HEK293 (cell line): ENCODE data around the gene MAPK9.

Source experiments
- HOXA7 ChIP-seq: sonication (generic); formaldehyde crosslinking; IDR thresholded peaks from 2 replicates; pipeline ENCODE4 v1.8.1; 2022; ENCODE audit warnings: missing genetic modification reagents, borderline replicate concordance
- IKZF3 ChIP-seq: fragments of 450-650 bp; IDR thresholded peaks from 2 replicates; pipeline ENCODE4 v1.5.0; 2018; ENCODE audit warnings: missing biosample characterization, mild to moderate bottlenecking, missing genetic modification characterization, moderate library complexity
- MYNN ChIP-seq: fragments of 450-650 bp; formaldehyde crosslinking; IDR thresholded peaks from 2 replicates; pipeline ENCODE4 v1.5.1; 2016; ENCODE audit warnings: missing biosample characterization, missing genetic modification characterization, borderline replicate concordance
- SCRT2 ChIP-seq: fragments of 450-650 bp; formaldehyde crosslinking; IDR thresholded peaks from 2 replicates; pipeline ENCODE4 v1.5.1; 2016; ENCODE audit warnings: missing biosample characterization, missing genetic modification characterization
- SETDB1 ChIP-seq: IDR thresholded peaks from one replicate; pipeline ENCODE4 v1.6.1; 2017; ENCODE audit warnings: mild to moderate bottlenecking, low read length, moderate library complexity, mixed read lengths; ENCODE audit not compliant: insufficient read length
- YY2 ChIP-seq: fragments of 450-650 bp; formaldehyde crosslinking; IDR thresholded peaks from 2 replicates; pipeline ENCODE4 v1.5.1; 2016; ENCODE audit warnings: missing biosample characterization, missing genetic modification characterization
- ZBTB1 ChIP-seq: fragments of 450-650 bp; formaldehyde crosslinking; IDR thresholded peaks from 2 replicates; pipeline ENCODE4 v1.5.1; 2016; ENCODE audit warnings: missing biosample characterization, missing genetic modification characterization
- ZBTB8A ChIP-seq: fragments of 450-650 bp; formaldehyde crosslinking; IDR thresholded peaks from 2 replicates; pipeline ENCODE4 v1.5.1; 2016; ENCODE audit warnings: missing biosample characterization, missing genetic modification characterization
- ZFP69B ChIP-seq: fragments of 450-650 bp; formaldehyde crosslinking; IDR thresholded peaks from 2 replicates; pipeline ENCODE4 v1.5.1; 2016; ENCODE audit warnings: missing biosample characterization, missing genetic modification characterization
- ZNF146 ChIP-seq: fragments of 450-650 bp; formaldehyde crosslinking; IDR thresholded peaks from 2 replicates; pipeline ENCODE4 v1.5.1; 2016; ENCODE audit warnings: missing biosample characterization, missing genetic modification characterization
- ZNF157 ChIP-seq: fragments of 450-650 bp; formaldehyde crosslinking; IDR thresholded peaks from 2 replicates; pipeline ENCODE4 v1.5.1; 2016; ENCODE audit warnings: missing biosample characterization, missing genetic modification characterization
- ZNF214 ChIP-seq: fragments of 450-650 bp; formaldehyde crosslinking; IDR thresholded peaks from 2 replicates; pipeline ENCODE4 v1.5.1; 2017; ENCODE audit warnings: missing biosample characterization, mild to moderate bottlenecking, missing genetic modification characterization, borderline replicate concordance
- ZNF24 ChIP-seq: fragments of 450-650 bp; formaldehyde crosslinking; IDR thresholded peaks from 2 replicates; pipeline ENCODE4 v1.5.1; 2016; ENCODE audit warnings: missing biosample characterization, missing genetic modification characterization
- ZNF423 ChIP-seq: fragments of 450-650 bp; formaldehyde crosslinking; IDR thresholded peaks from 2 replicates; pipeline ENCODE4 v1.5.1; 2016; ENCODE audit warnings: missing biosample characterization, missing genetic modification characterization
- ZNF558 ChIP-seq: fragments of 450-650 bp; formaldehyde crosslinking; IDR thresholded peaks from 2 replicates; pipeline ENCODE4 v1.5.1; 2016; ENCODE audit warnings: missing biosample characterization, missing genetic modification characterization
- ZNF596 ChIP-seq: fragments of 450-650 bp; IDR thresholded peaks from 2 replicates; pipeline ENCODE4 v1.5.0; 2018; ENCODE audit warnings: missing biosample characterization, mild to moderate bottlenecking, missing genetic modification characterization, moderate library complexity
- ZNF777 ChIP-seq: fragments of 450-650 bp; formaldehyde crosslinking; IDR thresholded peaks from 2 replicates; pipeline ENCODE4 v1.5.1; 2017; ENCODE audit warnings: missing biosample characterization, missing genetic modification characterization, borderline replicate concordance
- ZNF791 ChIP-seq: fragments of 450-650 bp; formaldehyde crosslinking; IDR thresholded peaks from 2 replicates; pipeline ENCODE4 v1.5.1; 2016; ENCODE audit warnings: missing biosample characterization, missing genetic modification characterization
- TF ChIP-seq, protein P1 (sequence below): fragments of 450-650 bp; formaldehyde crosslinking; IDR thresholded peaks from 2 replicates; pipeline ENCODE4 v1.5.1; 2016; ENCODE audit warnings: missing biosample characterization, missing genetic modification characterization, borderline replicate concordance
- TF ChIP-seq, protein P2 (sequence below): fragments of 450-650 bp; formaldehyde crosslinking; IDR thresholded peaks from 2 replicates; pipeline ENCODE4 v1.5.1; 2017; ENCODE audit warnings: missing biosample characterization, missing genetic modification characterization
- TF ChIP-seq, protein P3 (sequence below): fragments of 450-650 bp; formaldehyde crosslinking; IDR thresholded peaks from 2 replicates; pipeline ENCODE4 v1.5.1; 2016; ENCODE audit warnings: missing biosample characterization, missing genetic modification characterization
- TF ChIP-seq, protein P4 (sequence below): fragments of 450-650 bp; formaldehyde crosslinking; IDR thresholded peaks from 2 replicates; pipeline ENCODE4 v1.5.1; 2016; ENCODE audit warnings: missing biosample characterization, missing genetic modification characterization
- TF ChIP-seq, protein P5 (sequence below): fragments of 450-650 bp; formaldehyde crosslinking; IDR thresholded peaks from 2 replicates; pipeline ENCODE4 v1.5.1; 2016; ENCODE audit warnings: missing biosample characterization, missing genetic modification characterization
- TF ChIP-seq, protein P6 (sequence below): fragments of 450-650 bp; formaldehyde crosslinking; IDR thresholded peaks from 2 replicates; pipeline ENCODE4 v1.5.1; 2017; ENCODE audit warnings: missing biosample characterization, mild to moderate bottlenecking, missing genetic modification characterization, moderate library complexity
- TF ChIP-seq, protein P7 (sequence below): fragments of 450-650 bp; formaldehyde crosslinking; IDR thresholded peaks from 2 replicates; pipeline ENCODE4 v1.5.1; 2016; ENCODE audit warnings: missing biosample characterization, missing genetic modification characterization

MAPK9 gene

DNA sequence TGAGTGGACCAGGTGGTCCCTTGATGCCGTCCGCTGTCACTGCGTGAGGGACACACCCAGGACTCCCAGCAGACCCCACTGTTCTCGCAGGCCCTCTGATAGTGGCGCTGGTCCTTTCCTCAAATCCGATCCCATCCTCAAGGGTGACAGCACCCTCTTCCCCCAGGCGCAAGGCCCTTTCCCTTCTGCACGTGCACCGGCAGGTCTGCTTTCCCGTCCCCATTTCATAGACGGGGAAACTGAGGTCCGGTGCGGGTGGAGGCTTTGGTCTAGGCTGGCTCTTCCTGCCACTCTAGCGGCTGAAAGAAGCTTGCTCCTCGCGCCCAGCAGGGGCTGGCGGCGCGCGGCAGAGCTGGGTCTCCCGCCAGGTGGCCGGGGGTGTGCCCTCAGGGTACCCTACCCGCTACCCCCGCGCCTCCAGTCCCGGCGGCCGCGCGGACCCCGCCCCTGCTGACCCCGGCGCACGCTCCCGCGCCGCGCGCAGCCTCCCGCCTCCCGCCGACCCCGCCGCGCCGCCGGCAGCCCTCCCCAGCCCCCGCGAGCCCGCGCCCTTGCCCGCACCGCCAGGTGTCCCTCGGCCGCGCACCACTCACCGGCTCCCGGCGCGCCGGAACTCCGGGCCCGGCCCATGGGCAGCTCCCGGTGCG, 83.3 kb downstream of the MAPK9 start (continued):
- TF ChIP-seq, protein P1, sequence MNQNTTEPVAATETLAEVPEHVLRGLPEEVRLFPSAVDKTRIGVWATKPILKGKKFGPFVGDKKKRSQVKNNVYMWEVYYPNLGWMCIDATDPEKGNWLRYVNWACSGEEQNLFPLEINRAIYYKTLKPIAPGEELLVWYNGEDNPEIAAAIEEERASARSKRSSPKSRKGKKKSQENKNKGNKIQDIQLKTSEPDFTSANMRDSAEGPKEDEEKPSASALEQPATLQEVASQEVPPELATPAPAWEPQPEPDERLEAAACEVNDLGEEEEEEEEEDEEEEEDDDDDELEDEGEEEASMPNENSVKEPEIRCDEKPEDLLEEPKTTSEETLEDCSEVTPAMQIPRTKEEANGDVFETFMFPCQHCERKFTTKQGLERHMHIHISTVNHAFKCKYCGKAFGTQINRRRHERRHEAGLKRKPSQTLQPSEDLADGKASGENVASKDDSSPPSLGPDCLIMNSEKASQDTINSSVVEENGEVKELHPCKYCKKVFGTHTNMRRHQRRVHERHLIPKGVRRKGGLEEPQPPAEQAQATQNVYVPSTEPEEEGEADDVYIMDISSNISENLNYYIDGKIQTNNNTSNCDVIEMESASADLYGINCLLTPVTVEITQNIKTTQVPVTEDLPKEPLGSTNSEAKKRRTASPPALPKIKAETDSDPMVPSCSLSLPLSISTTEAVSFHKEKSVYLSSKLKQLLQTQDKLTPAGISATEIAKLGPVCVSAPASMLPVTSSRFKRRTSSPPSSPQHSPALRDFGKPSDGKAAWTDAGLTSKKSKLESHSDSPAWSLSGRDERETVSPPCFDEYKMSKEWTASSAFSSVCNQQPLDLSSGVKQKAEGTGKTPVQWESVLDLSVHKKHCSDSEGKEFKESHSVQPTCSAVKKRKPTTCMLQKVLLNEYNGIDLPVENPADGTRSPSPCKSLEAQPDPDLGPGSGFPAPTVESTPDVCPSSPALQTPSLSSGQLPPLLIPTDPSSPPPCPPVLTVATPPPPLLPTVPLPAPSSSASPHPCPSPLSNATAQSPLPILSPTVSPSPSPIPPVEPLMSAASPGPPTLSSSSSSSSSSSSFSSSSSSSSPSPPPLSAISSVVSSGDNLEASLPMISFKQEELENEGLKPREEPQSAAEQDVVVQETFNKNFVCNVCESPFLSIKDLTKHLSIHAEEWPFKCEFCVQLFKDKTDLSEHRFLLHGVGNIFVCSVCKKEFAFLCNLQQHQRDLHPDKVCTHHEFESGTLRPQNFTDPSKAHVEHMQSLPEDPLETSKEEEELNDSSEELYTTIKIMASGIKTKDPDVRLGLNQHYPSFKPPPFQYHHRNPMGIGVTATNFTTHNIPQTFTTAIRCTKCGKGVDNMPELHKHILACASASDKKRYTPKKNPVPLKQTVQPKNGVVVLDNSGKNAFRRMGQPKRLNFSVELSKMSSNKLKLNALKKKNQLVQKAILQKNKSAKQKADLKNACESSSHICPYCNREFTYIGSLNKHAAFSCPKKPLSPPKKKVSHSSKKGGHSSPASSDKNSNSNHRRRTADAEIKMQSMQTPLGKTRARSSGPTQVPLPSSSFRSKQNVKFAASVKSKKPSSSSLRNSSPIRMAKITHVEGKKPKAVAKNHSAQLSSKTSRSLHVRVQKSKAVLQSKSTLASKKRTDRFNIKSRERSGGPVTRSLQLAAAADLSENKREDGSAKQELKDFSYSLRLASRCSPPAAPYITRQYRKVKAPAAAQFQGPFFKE (tag by site-specific recombination): 0 out of 2 replicates have a peak, but pooled peaks have one; percentile 43
- TF ChIP-seq YY2 (tag by site-specific recombination) (no peak), ZBTB8A (tag by site-specific recombination) (peak; percentile 65), HOXA7 (CRISPR knock-in tag) (no peak), ZNF596 (tag by site-specific recombination) (0 out of 2 replicates have a peak, but pooled peaks have one; percentile 8), ZNF214 (tag by site-specific recombination) (no peak), ZNF146 (no peak), ZNF24 (tag by site-specific recombination) (no peak), MYNN (tag by site-specific recombination) (no peak), SCRT2 (no peak), ZNF777 (tag by site-specific recombination) (0 out of 2 replicates have a peak, but pooled peaks have one; percentile 51), SETDB1 (no peak), ZBTB1 (tag by site-specific recombination) (peak; percentile 57; the same call in 1 of the 2 replicates), ZNF157 (tag by site-specific recombination) (no peak), IKZF3 (tag by site-specific recombination) (no peak), ZFP69B (no peak), ZNF558 (tag by site-specific recombination) (no peak), ZNF791 (tag by site-specific recombination) (no peak), ZNF423 (tag by site-specific recombination) (0 out of 2 replicates have a peak, but pooled peaks have one; percentile 20)
- TF ChIP-seq, protein P2, sequence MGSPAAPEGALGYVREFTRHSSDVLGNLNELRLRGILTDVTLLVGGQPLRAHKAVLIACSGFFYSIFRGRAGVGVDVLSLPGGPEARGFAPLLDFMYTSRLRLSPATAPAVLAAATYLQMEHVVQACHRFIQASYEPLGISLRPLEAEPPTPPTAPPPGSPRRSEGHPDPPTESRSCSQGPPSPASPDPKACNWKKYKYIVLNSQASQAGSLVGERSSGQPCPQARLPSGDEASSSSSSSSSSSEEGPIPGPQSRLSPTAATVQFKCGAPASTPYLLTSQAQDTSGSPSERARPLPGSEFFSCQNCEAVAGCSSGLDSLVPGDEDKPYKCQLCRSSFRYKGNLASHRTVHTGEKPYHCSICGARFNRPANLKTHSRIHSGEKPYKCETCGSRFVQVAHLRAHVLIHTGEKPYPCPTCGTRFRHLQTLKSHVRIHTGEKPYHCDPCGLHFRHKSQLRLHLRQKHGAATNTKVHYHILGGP: no peak
- TF ChIP-seq, protein P3, sequence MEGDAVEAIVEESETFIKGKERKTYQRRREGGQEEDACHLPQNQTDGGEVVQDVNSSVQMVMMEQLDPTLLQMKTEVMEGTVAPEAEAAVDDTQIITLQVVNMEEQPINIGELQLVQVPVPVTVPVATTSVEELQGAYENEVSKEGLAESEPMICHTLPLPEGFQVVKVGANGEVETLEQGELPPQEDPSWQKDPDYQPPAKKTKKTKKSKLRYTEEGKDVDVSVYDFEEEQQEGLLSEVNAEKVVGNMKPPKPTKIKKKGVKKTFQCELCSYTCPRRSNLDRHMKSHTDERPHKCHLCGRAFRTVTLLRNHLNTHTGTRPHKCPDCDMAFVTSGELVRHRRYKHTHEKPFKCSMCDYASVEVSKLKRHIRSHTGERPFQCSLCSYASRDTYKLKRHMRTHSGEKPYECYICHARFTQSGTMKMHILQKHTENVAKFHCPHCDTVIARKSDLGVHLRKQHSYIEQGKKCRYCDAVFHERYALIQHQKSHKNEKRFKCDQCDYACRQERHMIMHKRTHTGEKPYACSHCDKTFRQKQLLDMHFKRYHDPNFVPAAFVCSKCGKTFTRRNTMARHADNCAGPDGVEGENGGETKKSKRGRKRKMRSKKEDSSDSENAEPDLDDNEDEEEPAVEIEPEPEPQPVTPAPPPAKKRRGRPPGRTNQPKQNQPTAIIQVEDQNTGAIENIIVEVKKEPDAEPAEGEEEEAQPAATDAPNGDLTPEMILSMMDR (tag by site-specific recombination): peak; percentile 47; the same call in 1 of the 2 replicates
- TF ChIP-seq, protein P4, sequence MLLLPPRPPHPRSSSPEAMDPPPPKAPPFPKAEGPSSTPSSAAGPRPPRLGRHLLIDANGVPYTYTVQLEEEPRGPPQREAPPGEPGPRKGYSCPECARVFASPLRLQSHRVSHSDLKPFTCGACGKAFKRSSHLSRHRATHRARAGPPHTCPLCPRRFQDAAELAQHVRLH (tag by site-specific recombination): peak; percentile 90
- TF ChIP-seq, protein P5, sequence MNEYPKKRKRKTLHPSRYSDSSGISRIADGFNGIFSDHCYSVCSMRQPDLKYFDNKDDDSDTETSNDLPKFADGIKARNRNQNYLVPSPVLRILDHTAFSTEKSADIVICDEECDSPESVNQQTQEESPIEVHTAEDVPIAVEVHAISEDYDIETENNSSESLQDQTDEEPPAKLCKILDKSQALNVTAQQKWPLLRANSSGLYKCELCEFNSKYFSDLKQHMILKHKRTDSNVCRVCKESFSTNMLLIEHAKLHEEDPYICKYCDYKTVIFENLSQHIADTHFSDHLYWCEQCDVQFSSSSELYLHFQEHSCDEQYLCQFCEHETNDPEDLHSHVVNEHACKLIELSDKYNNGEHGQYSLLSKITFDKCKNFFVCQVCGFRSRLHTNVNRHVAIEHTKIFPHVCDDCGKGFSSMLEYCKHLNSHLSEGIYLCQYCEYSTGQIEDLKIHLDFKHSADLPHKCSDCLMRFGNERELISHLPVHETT (tag by site-specific recombination): no peak
- TF ChIP-seq, protein P6, sequence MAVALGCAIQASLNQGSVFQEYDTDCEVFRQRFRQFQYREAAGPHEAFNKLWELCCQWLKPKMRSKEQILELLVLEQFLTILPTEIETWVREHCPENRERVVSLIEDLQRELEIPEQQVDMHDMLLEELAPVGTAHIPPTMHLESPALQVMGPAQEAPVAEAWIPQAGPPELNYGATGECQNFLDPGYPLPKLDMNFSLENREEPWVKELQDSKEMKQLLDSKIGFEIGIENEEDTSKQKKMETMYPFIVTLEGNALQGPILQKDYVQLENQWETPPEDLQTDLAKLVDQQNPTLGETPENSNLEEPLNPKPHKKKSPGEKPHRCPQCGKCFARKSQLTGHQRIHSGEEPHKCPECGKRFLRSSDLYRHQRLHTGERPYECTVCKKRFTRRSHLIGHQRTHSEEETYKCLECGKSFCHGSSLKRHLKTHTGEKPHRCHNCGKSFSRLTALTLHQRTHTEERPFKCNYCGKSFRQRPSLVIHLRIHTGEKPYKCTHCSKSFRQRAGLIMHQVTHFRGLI (tag by site-specific recombination): no peak
- TF ChIP-seq, protein P7, sequence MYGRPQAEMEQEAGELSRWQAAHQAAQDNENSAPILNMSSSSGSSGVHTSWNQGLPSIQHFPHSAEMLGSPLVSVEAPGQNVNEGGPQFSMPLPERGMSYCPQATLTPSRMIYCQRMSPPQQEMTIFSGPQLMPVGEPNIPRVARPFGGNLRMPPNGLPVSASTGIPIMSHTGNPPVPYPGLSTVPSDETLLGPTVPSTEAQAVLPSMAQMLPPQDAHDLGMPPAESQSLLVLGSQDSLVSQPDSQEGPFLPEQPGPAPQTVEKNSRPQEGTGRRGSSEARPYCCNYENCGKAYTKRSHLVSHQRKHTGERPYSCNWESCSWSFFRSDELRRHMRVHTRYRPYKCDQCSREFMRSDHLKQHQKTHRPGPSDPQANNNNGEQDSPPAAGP: 0 out of 2 replicates have a peak, but pooled peaks have one; percentile 62
